ENCODE results near the gene ADCY4. TPM values are rescaled to one million over a fixed set of nuclear protein-coding genes. Genes with fewer than 3 reads are reported as not detected.

ADCY4 gene
- total and polyA plus RNA-seq, 2 of the 13 experiments (the other 11 are each of a cell fraction or from before 2014, with no cell fraction given): 0.03 TPM; not detected in 1

DNA sequence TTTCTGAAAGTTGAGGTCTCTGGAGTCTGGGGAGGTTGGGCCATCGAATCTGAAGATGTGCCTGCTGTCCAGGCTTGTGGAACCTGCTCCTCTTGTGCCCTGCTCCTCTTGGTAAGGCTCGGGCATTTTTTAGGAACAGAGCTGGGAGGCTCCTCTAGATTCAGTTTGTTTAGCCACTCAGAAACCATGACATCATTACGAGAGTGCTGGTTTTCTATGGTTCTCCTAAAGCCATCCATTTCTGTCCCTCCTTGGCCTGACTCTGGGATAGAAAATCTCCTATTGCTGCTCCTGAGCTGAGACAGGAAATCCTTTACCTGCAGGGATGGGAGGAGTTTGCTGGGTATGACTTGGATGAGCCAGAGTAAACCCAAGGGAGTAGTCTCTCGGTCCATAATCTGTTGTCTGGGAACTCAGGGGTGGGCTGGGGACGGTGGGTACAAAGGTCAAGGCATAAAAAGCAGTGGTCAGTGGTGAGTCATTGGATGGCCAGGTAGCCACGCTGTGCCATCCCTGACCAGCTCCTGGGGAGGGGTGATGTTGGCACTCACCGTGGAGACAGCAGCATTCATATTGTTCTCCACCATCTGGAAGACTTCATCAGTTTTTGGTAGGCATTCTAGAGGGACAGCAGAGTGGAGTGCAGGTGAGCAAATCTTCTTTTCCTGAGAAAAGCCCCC, 2.4 kb upstream of the ADCY4 start (continued):
- TF ChIP-seq, protein P1, sequence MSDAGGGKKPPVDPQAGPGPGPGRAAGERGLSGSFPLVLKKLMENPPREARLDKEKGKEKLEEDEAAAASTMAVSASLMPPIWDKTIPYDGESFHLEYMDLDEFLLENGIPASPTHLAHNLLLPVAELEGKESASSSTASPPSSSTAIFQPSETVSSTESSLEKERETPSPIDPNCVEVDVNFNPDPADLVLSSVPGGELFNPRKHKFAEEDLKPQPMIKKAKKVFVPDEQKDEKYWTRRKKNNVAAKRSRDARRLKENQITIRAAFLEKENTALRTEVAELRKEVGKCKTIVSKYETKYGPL (CRISPR knock-in tag; IDR thresholded peaks at IDR 0.05): no peak
- no peak for TF ChIP-seq ZFYVE20 (CRISPR knock-in tag; IDR thresholded peaks at IDR 0.05; ENCODE audit: borderline replicate concordance, low read depth)
- no peak for TF ChIP-seq ISL2 (CRISPR knock-in tag; IDR thresholded peaks at IDR 0.05)
- TF ChIP-seq, protein P2, sequence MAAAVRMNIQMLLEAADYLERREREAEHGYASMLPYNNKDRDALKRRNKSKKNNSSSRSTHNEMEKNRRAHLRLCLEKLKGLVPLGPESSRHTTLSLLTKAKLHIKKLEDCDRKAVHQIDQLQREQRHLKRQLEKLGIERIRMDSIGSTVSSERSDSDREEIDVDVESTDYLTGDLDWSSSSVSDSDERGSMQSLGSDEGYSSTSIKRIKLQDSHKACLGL (CRISPR knock-in tag; IDR thresholded peaks at IDR 0.05): 0 out of 2 replicates have a peak, but pooled peaks have one; percentile 30
- 0 out of 2 replicates have a peak, but pooled peaks have one; percentile 56 for TF ChIP-seq ZNF350 (CRISPR knock-in tag; IDR thresholded peaks at IDR 0.05; ENCODE audit: borderline replicate concordance, low read depth)
- no peak for TF ChIP-seq STAT5B (CRISPR knock-in tag; IDR thresholded peaks at IDR 0.05)
- no peak for TF ChIP-seq SRSF1 (optimal IDR thresholded peaks at IDR 0.05; ENCODE audit: low read depth, low read length)
- peak; percentile 21; the same call in 1 of the 2 replicates for TF ChIP-seq JUND (CRISPR knock-in tag; IDR thresholded peaks at IDR 0.05)
- peak; percentile 29; the same call in 1 of the 2 replicates for TF ChIP-seq HNF4A (CRISPR knock-in tag; IDR thresholded peaks at IDR 0.05)
- TF ChIP-seq ZNF225 (CRISPR knock-in tag; IDR thresholded peaks at IDR 0.05): peak; percentile 47; the same call in 1 of the 2 replicates
- no peak for TF ChIP-seq PITX1 (CRISPR knock-in tag; IDR thresholded peaks at IDR 0.05)
- TF ChIP-seq FOXO1 (CRISPR knock-in tag; IDR thresholded peaks at IDR 0.05): no peak
- TF ChIP-seq, protein P3, sequence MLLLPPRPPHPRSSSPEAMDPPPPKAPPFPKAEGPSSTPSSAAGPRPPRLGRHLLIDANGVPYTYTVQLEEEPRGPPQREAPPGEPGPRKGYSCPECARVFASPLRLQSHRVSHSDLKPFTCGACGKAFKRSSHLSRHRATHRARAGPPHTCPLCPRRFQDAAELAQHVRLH (CRISPR knock-in tag; IDR thresholded peaks at IDR 0.05; ENCODE audit: borderline replicate concordance, low read depth): no peak
- no peak for TF ChIP-seq ZNF138 (CRISPR knock-in tag; IDR thresholded peaks at IDR 0.05; ENCODE audit: low read depth)
- no peak for TF ChIP-seq PHF5A (CRISPR knock-in tag; IDR thresholded peaks at IDR 0.05; ENCODE audit: low read depth, unreplicated experiment)
- TF ChIP-seq ZNF652 (CRISPR knock-in tag; IDR thresholded peaks at IDR 0.05; ENCODE audit: borderline replicate concordance, low read depth): no peak
- TF ChIP-seq ZNF563 (CRISPR knock-in tag; IDR thresholded peaks at IDR 0.05): peak; percentile 64; the same call in 1 of the 2 replicates
- TF ChIP-seq HNF4G (IDR thresholded peaks at IDR 0.05; ENCODE audit: borderline replicate concordance, low read depth, low read length): peak; percentile 27; the same call in 1 of the 2 replicates
- no peak for TF ChIP-seq HNF4G (CRISPR knock-in tag; IDR thresholded peaks at IDR 0.05; ENCODE audit: borderline replicate concordance, low read depth)
- 0 out of 2 replicates have a peak, but pooled peaks have one; percentile 46 for TF ChIP-seq SSRP1 (CRISPR knock-in tag; IDR thresholded peaks at IDR 0.05)
- peak; percentile 61; the same call in 1 of the 2 replicates for TF ChIP-seq ZNF296 (CRISPR knock-in tag; conservative IDR thresholded peaks at IDR 0.05)
- TF ChIP-seq SALL1 (CRISPR knock-in tag; IDR thresholded peaks at IDR 0.05): 0 out of 2 replicates have a peak, but pooled peaks have one; percentile 6
- no peak for TF ChIP-seq LCORL (IDR thresholded peaks at IDR 0.05)
- TF ChIP-seq LCORL (CRISPR knock-in tag; IDR thresholded peaks at IDR 0.05): no peak
- TF ChIP-seq, protein P4, sequence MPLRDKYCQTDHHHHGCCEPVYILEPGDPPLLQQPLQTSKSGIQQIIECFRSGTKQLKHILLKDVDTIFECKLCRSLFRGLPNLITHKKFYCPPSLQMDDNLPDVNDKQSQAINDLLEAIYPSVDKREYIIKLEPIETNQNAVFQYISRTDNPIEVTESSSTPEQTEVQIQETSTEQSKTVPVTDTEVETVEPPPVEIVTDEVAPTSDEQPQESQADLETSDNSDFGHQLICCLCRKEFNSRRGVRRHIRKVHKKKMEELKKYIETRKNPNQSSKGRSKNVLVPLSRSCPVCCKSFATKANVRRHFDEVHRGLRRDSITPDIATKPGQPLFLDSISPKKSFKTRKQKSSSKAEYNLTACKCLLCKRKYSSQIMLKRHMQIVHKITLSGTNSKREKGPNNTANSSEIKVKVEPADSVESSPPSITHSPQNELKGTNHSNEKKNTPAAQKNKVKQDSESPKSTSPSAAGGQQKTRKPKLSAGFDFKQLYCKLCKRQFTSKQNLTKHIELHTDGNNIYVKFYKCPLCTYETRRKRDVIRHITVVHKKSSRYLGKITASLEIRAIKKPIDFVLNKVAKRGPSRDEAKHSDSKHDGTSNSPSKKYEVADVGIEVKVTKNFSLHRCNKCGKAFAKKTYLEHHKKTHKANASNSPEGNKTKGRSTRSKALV (CRISPR knock-in tag; IDR thresholded peaks at IDR 0.05): no peak
- 0 out of 2 replicates have a peak, but pooled peaks have one; percentile 1 for TF ChIP-seq ZNF605 (CRISPR knock-in tag; IDR thresholded peaks at IDR 0.05)

Data from HepG2 (cell line).